GM23338 (cell line): ENCODE measurements around the gene PALLD. TPM values are rescaled to one million over a fixed set of nuclear protein-coding genes. Genes with fewer than 3 reads are reported as not detected.

Source experiments
- ATAC-seq: fragments of 200-7000 bp; cut with Tn5 transposase; 3 replicates; pipeline ENCODE4 v1.9.1; 2020
- DNase-seq: peaks from one replicate; pipeline ENCODE4 v3.0.0-alpha.2; 2015; ENCODE audit warnings: low spot score
- H2AFZ ChIP-seq: fragments of 200-600 bp; sonication (generic); 2 replicates; pipeline ENCODE4 v1.8.0; 2016; ENCODE audit warnings: antibody characterized with exemption, mild to moderate bottlenecking, moderate library complexity
- H3F3A ChIP-seq: fragments of 200-600 bp; sonication (generic); replicated peaks from 2 replicates; pipeline ENCODE4 v1.8.0; 2017; ENCODE audit warnings: antibody characterized with exemption, mixed run types, low read depth
- H3K27ac ChIP-seq: fragments of 200-600 bp; sonication (generic); 2 replicates; pipeline ENCODE4 v1.6.1; 2016; ENCODE audit warnings: low read depth
- H3K27me3 ChIP-seq: fragments of 200-600 bp; sonication (generic); 2 replicates; pipeline ENCODE4 v1.8.0; 2016; ENCODE audit warnings: mild to moderate bottlenecking, mixed run types, moderate library complexity; ENCODE audit not compliant: insufficient read depth
- H3K36me3 ChIP-seq: fragments of 200-600 bp; sonication (generic); 2 replicates; pipeline ENCODE4 v1.8.0; 2016; ENCODE audit warnings: mild to moderate bottlenecking; ENCODE audit not compliant: insufficient read depth
- H3K4me1 ChIP-seq: fragments of 200-600 bp; sonication (generic); 2 replicates; pipeline ENCODE4 v1.8.0; 2016; ENCODE audit warnings: mild to moderate bottlenecking, moderate library complexity; ENCODE audit not compliant: insufficient read depth
- H3K4me2 ChIP-seq: fragments of 200-600 bp; sonication (generic); 2 replicates; pipeline ENCODE4 v1.7.1; 2017; ENCODE audit warnings: mixed run types
- H3K4me3 ChIP-seq: fragments of 200-600 bp; sonication (generic); 2 replicates; pipeline ENCODE4 v1.6.1; 2016; ENCODE audit warnings: mixed run types
- H3K79me2 ChIP-seq: fragments of 200-600 bp; sonication (generic); replicated peaks from 2 replicates; pipeline ENCODE4 v1.8.0; 2017; ENCODE audit warnings: mild to moderate bottlenecking; ENCODE audit not compliant: insufficient read depth
- H3K9me2 ChIP-seq: fragments of 200-600 bp; sonication (generic); 2 replicates; pipeline ENCODE4 v1.8.0; 2017; ENCODE audit not compliant: insufficient read depth
- H4K20me1 ChIP-seq: fragments of 200-600 bp; sonication (generic); replicated peaks from 2 replicates; pipeline ENCODE4 v1.8.0; 2017; ENCODE audit warnings: mild to moderate bottlenecking; ENCODE audit not compliant: insufficient read depth
- H3K27ac Mint-ChIP-seq: 2 replicates; pipeline ENCODE4 v1.8.0; 2020; ENCODE audit warnings: inconsistent platforms, mild to moderate bottlenecking, moderate library complexity, mixed read lengths
- H3K27me3 Mint-ChIP-seq: 3 replicates; pipeline ENCODE4 v1.8.0; 2022; ENCODE audit warnings: low read depth, mild to moderate bottlenecking, moderate library complexity, mixed read lengths, inconsistent platforms; ENCODE audit not compliant: insufficient read depth, poor library complexity
- H3K36me3 Mint-ChIP-seq: 3 replicates; pipeline ENCODE4 v1.8.0; 2021; ENCODE audit warnings: low read depth, mild to moderate bottlenecking, inconsistent platforms, moderate library complexity, mixed read lengths
- H3K4me1 Mint-ChIP-seq: 3 replicates; pipeline ENCODE4 v1.8.0; 2020; ENCODE audit warnings: mild to moderate bottlenecking, inconsistent platforms, mixed read lengths
- H3K4me3 Mint-ChIP-seq: 3 replicates; pipeline ENCODE4 v1.8.0; 2021; ENCODE audit warnings: moderate library complexity, mild to moderate bottlenecking, inconsistent platforms, mixed read lengths
- H3K9me3 Mint-ChIP-seq: 3 replicates; pipeline ENCODE4 v1.8.0; 2020; ENCODE audit warnings: moderate library complexity, mild to moderate bottlenecking, inconsistent platforms, mixed read lengths
- CREB1 ChIP-seq: fragments of 250-450 bp; sonication (Bioruptor Pico); IDR thresholded peaks from 2 replicates; pipeline ENCODE4 v1.5.0; 2020; ENCODE audit warnings: low read depth, mild to moderate bottlenecking, moderate library complexity
- EZH2 ChIP-seq: fragments of 200-600 bp; sonication (generic); IDR thresholded peaks from one replicate; pipeline ENCODE4 v1.8.0; 2017; ENCODE audit warnings: antibody characterized with exemption, mild to moderate bottlenecking, low read depth; ENCODE audit not compliant: unreplicated experiment
- EZH2phosphoT487 ChIP-seq: fragments of 200-600 bp; sonication (generic); IDR thresholded peaks from one replicate; pipeline ENCODE4 v1.8.1; 2018; ENCODE audit warnings: antibody characterized with exemption; ENCODE audit not compliant: unreplicated experiment
- JUNB ChIP-seq: IDR thresholded peaks from one replicate; pipeline ENCODE4 v1.6.1; 2016; ENCODE audit warnings: antibody characterized with exemption; ENCODE audit not compliant: unreplicated experiment
- NANOG ChIP-seq: IDR thresholded peaks from 2 replicates; pipeline ENCODE4 v1.6.1; 2016; ENCODE audit warnings: antibody characterized with exemption, borderline replicate concordance
- POLR2AphosphoS5 ChIP-seq: IDR thresholded peaks from 2 replicates; pipeline ENCODE4 v1.6.1; 2016; ENCODE audit warnings: antibody characterized with exemption, low read depth
- STAT1 ChIP-seq: IDR thresholded peaks from one replicate; pipeline ENCODE4 v1.6.1; 2016; ENCODE audit warnings: antibody characterized with exemption; ENCODE audit not compliant: unreplicated experiment
- ZNF114 ChIP-seq: fragments of 250-450 bp; sonication (Bioruptor Pico); IDR thresholded peaks from 2 replicates; pipeline ENCODE4 v1.5.0; 2020; ENCODE audit warnings: mild to moderate bottlenecking, moderate library complexity
- ZNF331 ChIP-seq: fragments of 250-450 bp; sonication (Bioruptor Pico); IDR thresholded peaks from 2 replicates; pipeline ENCODE4 v1.5.0; 2020; ENCODE audit warnings: low read depth, mild to moderate bottlenecking, moderate library complexity
- polyA plus RNA-seq: library from polyadenylated mRNA; unstranded; fragments of >200 nt; fragmentation: Nextera tagmentation; extraction: Ambion mirVana; gene quantifications from 2 replicates; pipeline ENCODE4 v1.2.1, GENCODE V29; 2016
- total RNA-seq: library from RNA; depleted of rRNA; stranded (reverse); fragments of >200 nt; shearing (Covaris generic); gene quantifications from 2 replicates; pipeline ENCODE4 v1.2.3, GENCODE V29; 2014
- TF ChIP-seq, protein P1 (sequence below): IDR thresholded peaks from one replicate; pipeline ENCODE4 v1.6.1; 2018; ENCODE audit warnings: antibody characterized with exemption; ENCODE audit not compliant: unreplicated experiment
- TF ChIP-seq, protein P2 (sequence below), 2 experiments: fragments of 200-600 bp in 1 of 2; sonication (generic) in 1 of 2; conservative IDR thresholded peaks; 2 replicates each; pipeline versions ENCODE4 v1.5.1 to v1.6.1; 2016 to 2017; ENCODE audit warnings: antibody characterized with exemption in 2 of 2, low read depth in 2 of 2, mild to moderate bottlenecking in 2 of 2, moderate library complexity in 1 of 2

PALLD gene
- total and polyA plus RNA-seq, 2 experiments from 2014 or later = 13.1 to 30.2 TPM

DNA sequence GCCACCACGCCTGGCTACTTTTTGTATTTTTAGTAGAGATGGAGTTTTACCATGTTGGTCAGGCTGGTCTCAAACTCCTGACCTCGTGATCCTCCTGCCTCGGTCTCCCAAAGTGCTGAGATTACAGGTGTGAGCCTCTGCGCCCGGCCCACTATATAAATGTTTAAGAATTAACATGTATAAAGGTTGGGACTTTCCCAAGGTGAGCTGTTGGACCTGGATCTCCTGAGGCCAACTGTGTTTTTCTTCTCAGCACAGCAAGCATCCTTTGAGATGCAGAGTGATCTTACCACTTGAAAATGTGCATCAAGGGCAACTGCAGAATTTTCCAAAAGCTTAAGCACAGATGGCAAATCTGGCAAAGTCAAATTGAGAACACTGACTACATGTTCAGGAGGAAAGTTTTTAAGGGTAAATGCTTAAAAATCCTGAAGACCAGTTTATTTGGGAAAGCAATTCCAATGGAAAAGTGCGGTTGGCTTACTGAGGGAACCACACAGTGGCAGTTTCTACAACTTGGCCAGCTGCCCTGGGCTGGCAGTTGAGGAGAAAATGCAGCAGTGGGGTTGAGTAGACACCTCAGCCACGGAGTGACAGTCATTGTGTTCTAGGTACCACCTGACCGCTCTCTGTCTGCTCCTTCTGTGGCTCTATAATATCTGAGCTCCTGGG lies 344.3 kb downstream of the PALLD start (continued):
- TF ChIP-seq, protein P1, sequence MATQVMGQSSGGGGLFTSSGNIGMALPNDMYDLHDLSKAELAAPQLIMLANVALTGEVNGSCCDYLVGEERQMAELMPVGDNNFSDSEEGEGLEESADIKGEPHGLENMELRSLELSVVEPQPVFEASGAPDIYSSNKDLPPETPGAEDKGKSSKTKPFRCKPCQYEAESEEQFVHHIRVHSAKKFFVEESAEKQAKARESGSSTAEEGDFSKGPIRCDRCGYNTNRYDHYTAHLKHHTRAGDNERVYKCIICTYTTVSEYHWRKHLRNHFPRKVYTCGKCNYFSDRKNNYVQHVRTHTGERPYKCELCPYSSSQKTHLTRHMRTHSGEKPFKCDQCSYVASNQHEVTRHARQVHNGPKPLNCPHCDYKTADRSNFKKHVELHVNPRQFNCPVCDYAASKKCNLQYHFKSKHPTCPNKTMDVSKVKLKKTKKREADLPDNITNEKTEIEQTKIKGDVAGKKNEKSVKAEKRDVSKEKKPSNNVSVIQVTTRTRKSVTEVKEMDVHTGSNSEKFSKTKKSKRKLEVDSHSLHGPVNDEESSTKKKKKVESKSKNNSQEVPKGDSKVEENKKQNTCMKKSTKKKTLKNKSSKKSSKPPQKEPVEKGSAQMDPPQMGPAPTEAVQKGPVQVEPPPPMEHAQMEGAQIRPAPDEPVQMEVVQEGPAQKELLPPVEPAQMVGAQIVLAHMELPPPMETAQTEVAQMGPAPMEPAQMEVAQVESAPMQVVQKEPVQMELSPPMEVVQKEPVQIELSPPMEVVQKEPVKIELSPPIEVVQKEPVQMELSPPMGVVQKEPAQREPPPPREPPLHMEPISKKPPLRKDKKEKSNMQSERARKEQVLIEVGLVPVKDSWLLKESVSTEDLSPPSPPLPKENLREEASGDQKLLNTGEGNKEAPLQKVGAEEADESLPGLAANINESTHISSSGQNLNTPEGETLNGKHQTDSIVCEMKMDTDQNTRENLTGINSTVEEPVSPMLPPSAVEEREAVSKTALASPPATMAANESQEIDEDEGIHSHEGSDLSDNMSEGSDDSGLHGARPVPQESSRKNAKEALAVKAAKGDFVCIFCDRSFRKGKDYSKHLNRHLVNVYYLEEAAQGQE = no peak
- TF ChIP-seq POLR2AphosphoS5 (no peak), ZNF114 (no peak; the same call in none of the 2 replicates)
- TF ChIP-seq, protein P2, sequence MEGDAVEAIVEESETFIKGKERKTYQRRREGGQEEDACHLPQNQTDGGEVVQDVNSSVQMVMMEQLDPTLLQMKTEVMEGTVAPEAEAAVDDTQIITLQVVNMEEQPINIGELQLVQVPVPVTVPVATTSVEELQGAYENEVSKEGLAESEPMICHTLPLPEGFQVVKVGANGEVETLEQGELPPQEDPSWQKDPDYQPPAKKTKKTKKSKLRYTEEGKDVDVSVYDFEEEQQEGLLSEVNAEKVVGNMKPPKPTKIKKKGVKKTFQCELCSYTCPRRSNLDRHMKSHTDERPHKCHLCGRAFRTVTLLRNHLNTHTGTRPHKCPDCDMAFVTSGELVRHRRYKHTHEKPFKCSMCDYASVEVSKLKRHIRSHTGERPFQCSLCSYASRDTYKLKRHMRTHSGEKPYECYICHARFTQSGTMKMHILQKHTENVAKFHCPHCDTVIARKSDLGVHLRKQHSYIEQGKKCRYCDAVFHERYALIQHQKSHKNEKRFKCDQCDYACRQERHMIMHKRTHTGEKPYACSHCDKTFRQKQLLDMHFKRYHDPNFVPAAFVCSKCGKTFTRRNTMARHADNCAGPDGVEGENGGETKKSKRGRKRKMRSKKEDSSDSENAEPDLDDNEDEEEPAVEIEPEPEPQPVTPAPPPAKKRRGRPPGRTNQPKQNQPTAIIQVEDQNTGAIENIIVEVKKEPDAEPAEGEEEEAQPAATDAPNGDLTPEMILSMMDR (conservative IDR thresholded peaks at IDR 0.05; ENCODE audit: low read depth in 2 of 2) = no peak

GRCh38 chr4:168841672-168842019 lies 344.8 kb downstream of the PALLD start:
- no peaks in the 10 kb centered on the region; the same call in 2 of the 3 replicates for H3K9me3 Mint-ChIP-seq
- H3K4me1 ChIP-seq = peaks cover 48% of the 10 kb centered on the region
- H2AFZ ChIP-seq = no peak overlapping the region
- H3K4me3 Mint-ChIP-seq = no peak overlapping the region
- peaks cover 73% of the 10 kb centered on the region for H3K4me1 Mint-ChIP-seq
- H3K36me3 ChIP-seq = no peaks in the 10 kb centered on the region
- H3K4me2 ChIP-seq = peak overlapping the region; percentile 0
- H3F3A ChIP-seq = no peaks in the 10 kb centered on the region
- no peak for DNase-seq
- no peak for TF ChIP-seq JUNB
- no peak for TF ChIP-seq POLR2AphosphoS5
- TF ChIP-seq, protein P1 = no peak
- TF ChIP-seq, protein P2 (conservative IDR thresholded peaks at IDR 0.05; ENCODE audit: low read depth in 2 of 2) = no peak
- no peak for TF ChIP-seq EZH2
- no peak for TF ChIP-seq ZNF331 (CRISPR knock-in tag)
- TF ChIP-seq NANOG = no peak
- TF ChIP-seq CREB1 = no peak
- TF ChIP-seq EZH2phosphoT487 = no peak
- no peak for TF ChIP-seq STAT1
- peaks cover 20% of the 10 kb centered on the region; the same call in 2 of the 3 replicates for H3K36me3 Mint-ChIP-seq
- H3K4me3 ChIP-seq = no peak overlapping the region
- peaks cover 4% of the 10 kb centered on the region for H3K27me3 Mint-ChIP-seq
- no peaks in the 10 kb centered on the region for H3K9me2 ChIP-seq
- no peak for ATAC-seq
- no peaks in the 10 kb centered on the region for H3K27me3 ChIP-seq
- peak overlapping the region; percentile 56 for H3K27ac ChIP-seq
- peaks cover 8% of the 10 kb centered on the region; the same call in 1 of the 2 replicates for H3K79me2 ChIP-seq
- H4K20me1 ChIP-seq = no peaks in the 10 kb centered on the region
- H3K27ac Mint-ChIP-seq = peak overlapping the region; percentile 55
